Right atrium auricular region (tissue), 2 donors: ENCODE data around the gene PDE4B. TPM values are rescaled to one million over a fixed set of nuclear protein-coding genes. Genes with fewer than 3 reads are reported as not detected.
"Not testable (repeated sequence)": the region's sequence is repeated elsewhere in the genome, so short reads cannot be mapped to it uniquely, and the experiment has no call there.

Experiments
- DNase-seq: peaks from one replicate; pipeline ENCODE4 v3.0.0-alpha.2; 2019; ENCODE audit warnings: low spot score
- H3K27ac ChIP-seq, 2 donors: fragments of 200-600 bp; sonication (generic); 1 replicate in 1 of 2; 2 replicates in 1 of 2; pipeline ENCODE4 v1.5.1; 2016 to 2019
- H3K27me3 ChIP-seq, 2 donors: fragments of 200-600 bp; sonication (generic); one replicate each; pipeline versions ENCODE4 v1.5.1 to v1.6.0; 2017 to 2019
- H3K36me3 ChIP-seq: fragments of 200-600 bp; sonication (generic); one replicate; pipeline ENCODE4 v1.5.1; 2016
- H3K4me1 ChIP-seq, 2 donors: fragments of 200-600 bp; sonication (generic); one replicate each; pipeline versions ENCODE4 v1.5.1 to v1.6.0; 2017 to 2019
- H3K4me3 ChIP-seq, 2 donors: fragments of 200-600 bp; sonication (generic); 1 replicate in 1 of 2; 2 replicates in 1 of 2; pipeline ENCODE4 v1.5.1; 2017 to 2019; ENCODE audit warnings: mild to moderate bottlenecking in 1 of 2, moderate library complexity in 1 of 2
- H3K9me3 ChIP-seq, 2 donors: fragments of 200-600 bp; sonication (generic); one replicate each; pipeline ENCODE4 v1.5.1; 2019
- total RNA-seq, 2 donors: library from RNA; depleted of rRNA; stranded (reverse); fragments of >200 nt; gene quantifications; one replicate each; pipeline ENCODE4 v1.1.0, GENCODE V29; 2016
- TF ChIP-seq, protein P1 (sequence below), 2 donors: fragments of 200-600 bp; sonication (generic); IDR thresholded peaks; one replicate each; pipeline ENCODE4 v1.5.1; 2019; ENCODE audit warnings: antibody characterized with exemption in 2 of 2

PDE4B gene
- total RNA-seq, 2 donors from 2014 or later: 16.0 to 27.7 TPM

DNA sequence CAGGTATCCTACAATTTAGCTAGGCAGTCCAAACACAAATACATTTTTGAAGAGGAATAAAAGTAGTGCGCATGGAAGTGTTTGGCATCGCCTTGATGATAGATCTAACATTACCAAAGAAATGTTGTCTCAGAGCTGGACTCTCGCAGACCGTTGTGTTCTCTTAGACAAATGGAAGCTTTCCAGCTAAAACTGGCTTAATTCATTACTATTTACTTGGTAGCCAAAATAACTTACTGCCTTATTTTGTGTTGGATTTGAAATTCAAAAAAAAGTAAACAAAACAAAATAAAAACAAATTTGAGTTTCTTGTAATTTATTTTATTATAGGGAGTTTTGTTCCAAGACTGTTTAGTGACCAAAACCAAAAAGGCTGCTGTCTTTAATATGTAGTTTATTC is 51.6 kb downstream of the PDE4B start:
- Histone ChIP-seq H3K36me3 (no peaks in the 10 kb centered on the region), H3K27ac (no peak overlapping the region), H3K9me3 (peaks cover 0 to 17% of the 10 kb centered on the region in 2 donors), H3K4me1 (no peaks in the 10 kb centered on the region), H3K4me3 (no peak overlapping the region), H3K27me3 (no peaks in the 10 kb centered on the region)
- TF ChIP-seq, protein P1, sequence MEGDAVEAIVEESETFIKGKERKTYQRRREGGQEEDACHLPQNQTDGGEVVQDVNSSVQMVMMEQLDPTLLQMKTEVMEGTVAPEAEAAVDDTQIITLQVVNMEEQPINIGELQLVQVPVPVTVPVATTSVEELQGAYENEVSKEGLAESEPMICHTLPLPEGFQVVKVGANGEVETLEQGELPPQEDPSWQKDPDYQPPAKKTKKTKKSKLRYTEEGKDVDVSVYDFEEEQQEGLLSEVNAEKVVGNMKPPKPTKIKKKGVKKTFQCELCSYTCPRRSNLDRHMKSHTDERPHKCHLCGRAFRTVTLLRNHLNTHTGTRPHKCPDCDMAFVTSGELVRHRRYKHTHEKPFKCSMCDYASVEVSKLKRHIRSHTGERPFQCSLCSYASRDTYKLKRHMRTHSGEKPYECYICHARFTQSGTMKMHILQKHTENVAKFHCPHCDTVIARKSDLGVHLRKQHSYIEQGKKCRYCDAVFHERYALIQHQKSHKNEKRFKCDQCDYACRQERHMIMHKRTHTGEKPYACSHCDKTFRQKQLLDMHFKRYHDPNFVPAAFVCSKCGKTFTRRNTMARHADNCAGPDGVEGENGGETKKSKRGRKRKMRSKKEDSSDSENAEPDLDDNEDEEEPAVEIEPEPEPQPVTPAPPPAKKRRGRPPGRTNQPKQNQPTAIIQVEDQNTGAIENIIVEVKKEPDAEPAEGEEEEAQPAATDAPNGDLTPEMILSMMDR (IDR thresholded peaks at IDR 0.05): no peak
- no peak for DNase-seq

DNA sequence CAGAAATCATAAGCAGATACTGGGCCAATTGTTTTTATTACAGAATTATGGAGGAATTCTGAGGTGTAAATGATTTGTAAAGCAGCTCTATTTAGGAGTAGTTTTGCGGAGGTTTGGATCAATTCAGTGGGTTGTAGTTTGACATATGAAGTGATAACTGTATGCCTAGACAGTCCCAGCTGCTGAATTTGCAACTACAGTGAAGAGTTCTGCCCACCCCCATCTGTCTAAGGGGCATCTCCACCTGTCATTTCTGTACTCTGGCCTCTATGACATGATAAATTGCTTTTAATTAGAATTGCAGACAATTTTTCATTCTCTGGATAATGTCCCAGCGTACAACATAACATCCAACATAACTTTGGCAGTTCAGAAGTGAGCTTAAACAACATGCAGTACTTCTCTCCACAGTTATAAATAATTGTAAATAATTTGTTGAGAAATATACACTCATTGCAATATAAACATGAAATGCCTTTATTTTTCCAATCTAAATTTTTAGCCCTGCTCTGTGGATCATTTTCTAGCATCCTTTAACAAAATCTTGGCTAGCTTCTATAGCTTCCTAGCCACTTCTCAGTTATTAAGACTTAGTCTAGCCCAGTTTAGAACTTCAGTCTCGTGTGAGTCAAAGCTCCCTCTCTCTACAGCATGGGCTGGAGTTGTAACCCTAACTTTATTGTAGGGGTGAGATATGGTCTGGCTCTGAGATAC is 52.3 kb downstream of the PDE4B start:
- no peaks in the 10 kb centered on the region for H3K36me3 ChIP-seq
- H3K27me3 ChIP-seq: no peaks in the 10 kb centered on the region
- H3K4me1 ChIP-seq: no peaks in the 10 kb centered on the region
- TF ChIP-seq, protein P1 (IDR thresholded peaks at IDR 0.05): no peak
- H3K4me3 ChIP-seq: no peak overlapping the region
- peaks cover 0 to 23% of the 10 kb centered on the region in 2 donors for H3K9me3 ChIP-seq
- no peak for DNase-seq
- no peak overlapping the region for H3K27ac ChIP-seq

- H3K36me3 ChIP-seq: no peaks in the 10 kb centered on the region
- TF ChIP-seq, protein P1 (IDR thresholded peaks at IDR 0.05): no peak
- no peak overlapping the region for H3K4me3 ChIP-seq
- no peaks in the 10 kb centered on the region for H3K4me1 ChIP-seq
- no peaks in the 10 kb centered on the region for H3K27me3 ChIP-seq
- no peak overlapping the region for H3K27ac ChIP-seq
- peaks cover 0 to 23% of the 10 kb centered on the region in 2 donors for H3K9me3 ChIP-seq
- DNase-seq: no peak
Observed at GRCh38 chr1:65845535-65846060, 52.9 kb downstream of the PDE4B start.

- Histone ChIP-seq H3K27ac (no peak overlapping the region), H3K27me3 (no peaks in the 10 kb centered on the region), H3K4me1 (no peaks in the 10 kb centered on the region), H3K36me3 (no peaks in the 10 kb centered on the region), H3K9me3 (peaks cover 0 to 23% of the 10 kb centered on the region in 2 donors), H3K4me3 (no peak overlapping the region)
- TF ChIP-seq, protein P1 (IDR thresholded peaks at IDR 0.05): no peak
- DNase-seq: no peak
Observed at GRCh38 chr1:65846866-65847265, 54.2 kb downstream of the PDE4B start.

DNA sequence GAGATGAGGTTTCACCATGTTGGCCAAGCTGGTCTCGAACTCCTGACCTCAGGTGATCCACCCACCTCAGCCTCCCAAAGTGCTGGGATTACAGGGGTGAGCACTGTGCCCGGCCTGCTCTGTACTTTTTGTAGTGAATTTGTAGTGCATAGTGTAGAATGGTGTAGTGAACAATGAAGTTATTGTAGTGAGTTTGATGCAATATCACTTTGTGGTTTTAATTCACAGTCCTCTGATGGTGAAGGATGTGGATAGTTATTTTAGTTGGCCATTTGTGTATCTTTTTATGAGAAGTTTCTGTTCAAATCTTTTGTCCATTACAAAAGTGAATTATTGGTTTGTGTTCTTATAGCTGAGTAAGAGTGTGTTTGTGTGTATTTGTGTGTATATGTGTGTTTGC is 57.6 kb downstream of the PDE4B start:
- TF ChIP-seq, protein P1 (IDR thresholded peaks at IDR 0.05): no peak
- Histone ChIP-seq H3K27me3 (no peaks in the 10 kb centered on the region), H3K4me3 (no peak overlapping the region), H3K4me1 (no peaks in the 10 kb centered on the region), H3K9me3 (peaks cover 0 to 31% of the 10 kb centered on the region in 2 donors), H3K36me3 (no peaks in the 10 kb centered on the region), H3K27ac (no peak overlapping the region)
- DNase-seq: no peak

GRCh38 chr1:65856591-65856990 is 63.9 kb downstream of the PDE4B start:
- H3K4me3 ChIP-seq, H3K36me3 ChIP-seq, DNase-seq, H3K4me1 ChIP-seq, H3K27ac ChIP-seq, H3K27me3 ChIP-seq: not testable (repeated sequence)
- peaks cover 0 to 11% of the 10 kb centered on the region in 2 donors for H3K9me3 ChIP-seq
